NCI-H446 treated with DMSO at 0.1 percent for 48 hours (cell line): ENCODE data around the gene TICAM1.

Experiments used
- DNase-seq: peaks from one replicate; lab custom pipeline; 2025; lab: John Stamatoyannopoulos, UW

The TICAM1 gene

DNA sequence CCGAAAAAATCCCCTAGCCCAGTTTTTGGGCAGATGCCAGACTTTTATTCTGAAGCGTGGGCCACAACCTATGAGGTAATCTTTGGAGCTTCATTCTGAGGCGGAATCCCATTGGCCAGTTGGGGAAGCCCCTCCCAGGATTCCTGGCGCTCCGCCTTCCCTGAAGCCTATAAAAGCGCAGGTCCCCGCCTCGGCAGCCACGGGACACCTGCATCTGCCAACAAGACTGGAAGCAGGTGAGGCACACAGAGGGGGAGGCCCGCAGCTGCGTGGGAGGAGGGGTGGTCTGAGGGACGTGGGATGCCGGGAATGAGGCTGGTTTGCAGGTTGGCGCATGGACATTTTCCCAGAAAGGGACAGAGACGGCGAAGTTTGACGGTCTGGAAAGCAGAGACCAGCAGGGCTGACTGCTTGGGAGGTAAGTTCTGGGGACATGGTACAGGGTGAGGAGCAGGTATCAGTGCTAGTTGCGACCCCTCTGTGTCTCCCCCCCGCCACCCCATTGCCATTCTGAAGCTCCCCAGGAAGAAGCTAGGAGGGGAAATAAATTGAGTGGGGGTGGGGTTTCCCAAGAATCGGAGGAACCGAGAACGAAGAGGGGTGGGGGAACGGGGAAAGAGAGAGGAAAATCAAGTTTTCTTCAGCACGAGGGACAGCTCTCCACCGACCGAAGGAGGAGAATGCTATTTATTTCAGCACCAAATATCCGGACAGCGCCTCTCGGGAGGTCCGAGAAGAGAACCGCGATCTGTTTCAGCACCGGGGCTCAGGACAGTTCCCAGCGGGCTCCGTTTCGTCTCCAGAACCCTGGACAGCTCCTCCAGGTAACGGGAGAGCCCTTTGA is 62.4 kb downstream of the TICAM1 start:
- DNase-seq = peak; percentile 83
